Breast epithelium (tissue), 3 donors: ENCODE results near the gene GALNT7.

ENCODE experiments used
- POLR2A ChIP-seq: fragments of 450-650 bp; IDR thresholded peaks from one replicate; pipeline ENCODE4 v1.6.1; 2016; ENCODE audit warnings: antibody characterized with exemption, mild to moderate bottlenecking, moderate library complexity
- POLR2AphosphoS5 ChIP-seq, 3 donors: sonication (generic); formaldehyde crosslinking; IDR thresholded peaks; one replicate each; pipeline ENCODE4 v1.6.1; 2017; ENCODE audit warnings: antibody characterized with exemption in 3 of 3
- TF ChIP-seq, protein P1 (sequence below), 3 donors: fragments of 450-650 bp; IDR thresholded peaks; one replicate each; pipeline ENCODE4 v1.5.1; 2016 to 2017; ENCODE audit warnings: antibody characterized with exemption in 3 of 3, mild to moderate bottlenecking in 3 of 3, moderate library complexity in 3 of 3

DNA sequence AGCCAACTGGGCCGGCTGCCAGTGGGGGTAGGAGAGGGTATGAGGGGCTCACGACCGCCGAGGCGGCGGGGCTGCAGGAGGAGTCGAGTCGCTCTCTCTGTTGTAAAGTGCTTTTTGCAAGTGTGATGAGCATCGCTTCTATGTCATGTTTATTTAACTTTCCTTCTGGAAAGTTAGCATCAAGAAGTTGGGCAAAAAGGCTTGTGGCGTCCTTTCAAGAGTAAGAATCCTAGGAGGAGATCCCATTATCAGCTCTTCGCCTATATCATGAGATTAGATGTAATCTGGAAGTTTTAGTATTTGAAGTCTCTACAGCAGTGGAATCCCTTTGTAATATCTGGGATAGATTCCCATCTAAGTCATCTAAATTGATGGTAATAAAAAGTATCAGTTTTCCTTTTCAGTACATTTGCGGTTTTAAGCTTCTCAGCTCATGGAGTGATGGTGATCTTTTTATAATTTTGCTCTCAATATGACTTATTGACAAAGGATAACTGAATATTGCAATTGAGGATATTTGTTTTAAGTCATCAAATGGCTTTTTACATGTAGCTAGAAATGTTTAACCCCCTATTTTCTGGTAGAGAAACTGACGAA lies 1.7 kb downstream of the GALNT7 start:
- TF ChIP-seq, protein P1, sequence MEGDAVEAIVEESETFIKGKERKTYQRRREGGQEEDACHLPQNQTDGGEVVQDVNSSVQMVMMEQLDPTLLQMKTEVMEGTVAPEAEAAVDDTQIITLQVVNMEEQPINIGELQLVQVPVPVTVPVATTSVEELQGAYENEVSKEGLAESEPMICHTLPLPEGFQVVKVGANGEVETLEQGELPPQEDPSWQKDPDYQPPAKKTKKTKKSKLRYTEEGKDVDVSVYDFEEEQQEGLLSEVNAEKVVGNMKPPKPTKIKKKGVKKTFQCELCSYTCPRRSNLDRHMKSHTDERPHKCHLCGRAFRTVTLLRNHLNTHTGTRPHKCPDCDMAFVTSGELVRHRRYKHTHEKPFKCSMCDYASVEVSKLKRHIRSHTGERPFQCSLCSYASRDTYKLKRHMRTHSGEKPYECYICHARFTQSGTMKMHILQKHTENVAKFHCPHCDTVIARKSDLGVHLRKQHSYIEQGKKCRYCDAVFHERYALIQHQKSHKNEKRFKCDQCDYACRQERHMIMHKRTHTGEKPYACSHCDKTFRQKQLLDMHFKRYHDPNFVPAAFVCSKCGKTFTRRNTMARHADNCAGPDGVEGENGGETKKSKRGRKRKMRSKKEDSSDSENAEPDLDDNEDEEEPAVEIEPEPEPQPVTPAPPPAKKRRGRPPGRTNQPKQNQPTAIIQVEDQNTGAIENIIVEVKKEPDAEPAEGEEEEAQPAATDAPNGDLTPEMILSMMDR (IDR thresholded peaks at IDR 0.05), result no peak
- no peak for TF ChIP-seq POLR2AphosphoS5 (IDR thresholded peaks at IDR 0.05)
- no peak for TF ChIP-seq POLR2A
